Measurements from ENCODE around the gene C14orf132.

Gene C14orf132

GRCh38 chr14:96077983-96078624, 38.9 kb downstream of the C14orf132 start:
- no peak for DNase-seq (ENCODE audit: extremely low read depth, low read depth)
- no peak for TF ChIP-seq CTCF (IDR thresholded peaks at IDR 0.05; ENCODE audit: low read depth, low read length, missing control alignments)

GRCh38 chr14:96078625-96079016, 39.5 kb downstream of the C14orf132 start:
- no peak for TF ChIP-seq CTCF (IDR thresholded peaks at IDR 0.05; ENCODE audit: low read depth, low read length, missing control alignments)
- DNase-seq (ENCODE audit: extremely low read depth, low read depth): no peak
- no peak overlapping the region for H3K4me3 ChIP-seq (replicated peaks; ENCODE audit: low read depth, low read length)

More at GRCh38 chr14:96077983-96078624, 38.9 kb downstream of the C14orf132 start:
- H3K4me3 ChIP-seq (replicated peaks; ENCODE audit: low read depth, low read length): no peak overlapping the region

- no peak for TF ChIP-seq CTCF (IDR thresholded peaks at IDR 0.05; ENCODE audit: low read depth, low read length, missing control alignments)
- H3K4me3 ChIP-seq (replicated peaks; ENCODE audit: low read depth, low read length): no peak overlapping the region
- no peak for DNase-seq (ENCODE audit: extremely low read depth, low read depth)
Observed at GRCh38 chr14:96079066-96079465, 39.9 kb downstream of the C14orf132 start.

GRCh38 chr14:96080571-96080970, 41.4 kb downstream of the C14orf132 start:
- no peak for TF ChIP-seq CTCF (IDR thresholded peaks at IDR 0.05; ENCODE audit: low read depth, low read length, missing control alignments)
- no peak overlapping the region for H3K4me3 ChIP-seq (replicated peaks; ENCODE audit: low read depth, low read length)
- DNase-seq (ENCODE audit: extremely low read depth, low read depth): no peak

- TF ChIP-seq CTCF (IDR thresholded peaks at IDR 0.05; ENCODE audit: low read depth, low read length, missing control alignments): no peak
Observed at GRCh38 chr14:96081224-96081623, 42.1 kb downstream of the C14orf132 start.

GRCh38 chr14:96081767-96082400, 42.7 kb downstream of the C14orf132 start:
- DNase-seq (ENCODE audit: extremely low read depth, low read depth): no peak
- no peak overlapping the region for H3K4me3 ChIP-seq (replicated peaks; ENCODE audit: low read depth, low read length)
- TF ChIP-seq CTCF (IDR thresholded peaks at IDR 0.05; ENCODE audit: low read depth, low read length, missing control alignments): no peak

More at GRCh38 chr14:96081224-96081623, 42.1 kb downstream of the C14orf132 start:
- DNase-seq (ENCODE audit: extremely low read depth, low read depth): no peak
- no peak overlapping the region for H3K4me3 ChIP-seq (replicated peaks; ENCODE audit: low read depth, low read length)

Measured in HFF-Myc (cell line).